K562 (cell line): Measurements from ENCODE around the gene ERMARD. TPM values are rescaled to one million over a fixed set of nuclear protein-coding genes. Genes with fewer than 3 reads are reported as not detected.

Experiments used
- BCLAF1 ChIP-seq, 2 experiments: fragments of 450-650 bp in 1 of 2; IDR thresholded peaks; 2 replicates each; pipeline ENCODE4 v1.6.1; 2011 to 2017; ENCODE audit warnings: low read depth in 2 of 2, antibody characterized with exemption in 1 of 2, borderline replicate concordance in 1 of 2, low read length in 1 of 2, mild to moderate bottlenecking in 1 of 2, mixed read lengths in 1 of 2; ENCODE audit not compliant: control insufficient read depth in 1 of 2
- BRCA1 ChIP-seq, 2 experiments: fragments of 450-650 bp in 1 of 2; sonication (generic) in 1 of 2; formaldehyde crosslinking in 1 of 2; IDR thresholded peaks; 2 replicates each; pipeline versions ENCODE4 v1.5.0 to v1.6.1; 2017 to 2020; ENCODE audit warnings: mild to moderate bottlenecking in 1 of 2, missing genetic modification reagents in 1 of 2
- ELF4 ChIP-seq: fragments of 450-650 bp; formaldehyde crosslinking; IDR thresholded peaks from 2 replicates; pipeline ENCODE4 v1.4.0; 2022; ENCODE audit warnings: missing genetic modification characterization
- EP400 ChIP-seq: fragments of 450-650 bp; IDR thresholded peaks from 2 replicates; pipeline ENCODE4 v1.6.1; 2017; ENCODE audit warnings: antibody characterized with exemption, mild to moderate bottlenecking, moderate library complexity
- ETV6 ChIP-seq, 3 experiments: fragments of 150-350 bp in 1 of 3; sonication (generic) in 1 of 3; formaldehyde crosslinking in 1 of 3; IDR thresholded peaks; 2 replicates each; pipeline versions ENCODE4 v1.6.1 to v1.8.0; 2014 to 2022; ENCODE audit warnings: borderline replicate concordance in 2 of 3, low read depth in 2 of 3, antibody characterized with exemption in 1 of 3, low read length in 1 of 3, mild to moderate bottlenecking in 1 of 3, missing genetic modification reagents in 1 of 3
- EWSR1 ChIP-seq: fragments of 450-650 bp; IDR thresholded peaks from 2 replicates; pipeline ENCODE4 v1.6.1; 2018; ENCODE audit warnings: borderline replicate concordance, mild to moderate bottlenecking, low read depth, moderate library complexity; ENCODE audit not compliant: partially characterized antibody
- MAFG ChIP-seq: fragments of 450-650 bp; conservative IDR thresholded peaks from 2 replicates; pipeline ENCODE4 v1.6.1; 2016; ENCODE audit warnings: missing genetic modification characterization, missing compliant biosample characterization
- MEIS2 ChIP-seq: fragments of 450-650 bp; IDR thresholded peaks from 2 replicates; pipeline ENCODE4 v1.6.1; 2014; ENCODE audit warnings: mild to moderate bottlenecking; ENCODE audit not compliant: partially characterized antibody
- MYC ChIP-seq, 2 experiments: fragments of 250-450 bp in 1 of 2; sonication (Bioruptor Pico) in 1 of 2; IDR thresholded peaks; 2 replicates each; pipeline versions ENCODE4 v1.5.1 to v1.6.1; 2012 to 2021; ENCODE audit warnings: low read depth in 2 of 2, borderline replicate concordance in 1 of 2, improper control_type of control experiment in 1 of 2, low read length in 1 of 2, mild to moderate bottlenecking in 1 of 2, moderate library complexity in 1 of 2
- NFRKB ChIP-seq: fragments of 450-650 bp; IDR thresholded peaks from 2 replicates; pipeline ENCODE4 v1.6.1; 2016; ENCODE audit warnings: low read depth
- NR2C1 ChIP-seq, 2 experiments: fragments of 450-650 bp; IDR thresholded peaks; 2 replicates each; pipeline ENCODE4 v1.6.1; 2017; ENCODE audit warnings: mild to moderate bottlenecking in 2 of 2, antibody characterized with exemption in 1 of 2, inconsistent platforms in 1 of 2, missing compliant biosample characterization in 1 of 2, missing genetic modification characterization in 1 of 2
- SFPQ ChIP-seq: fragments of 200-400 bp; formaldehyde crosslinking; IDR thresholded peaks from 2 replicates; pipeline ENCODE4 v1.6.1; 2017; ENCODE audit warnings: mild to moderate bottlenecking, low read depth, low read length, moderate library complexity
- SMAD4 ChIP-seq: fragments of 250-450 bp; sonication (Bioruptor Pico); conservative IDR thresholded peaks from 2 replicates; pipeline ENCODE4 v1.8.0; 2021; ENCODE audit warnings: inconsistent platforms, mild to moderate bottlenecking, moderate library complexity
- ZEB2 ChIP-seq: fragments of 450-650 bp; IDR thresholded peaks from 2 replicates; pipeline ENCODE4 v1.6.1; 2016
- ZNF232 ChIP-seq: sonication (generic); formaldehyde crosslinking; IDR thresholded peaks from 2 replicates; pipeline ENCODE4 v1.8.0; 2022; ENCODE audit warnings: mild to moderate bottlenecking, missing genetic modification reagents
- ZNF253 ChIP-seq: fragments of 250-450 bp; sonication (Bioruptor Pico); conservative IDR thresholded peaks from 2 replicates; pipeline ENCODE4 v1.6.1; 2021; ENCODE audit warnings: mild to moderate bottlenecking
- ZNF277 ChIP-seq: fragments of 250-450 bp; sonication (Bioruptor Pico); IDR thresholded peaks from 2 replicates; pipeline ENCODE4 v1.8.0; 2022; ENCODE audit warnings: inconsistent platforms, mild to moderate bottlenecking, moderate library complexity, borderline replicate concordance
- ZNF282 ChIP-seq: sonication (generic); formaldehyde crosslinking; IDR thresholded peaks from 2 replicates; pipeline ENCODE4 v1.8.1; 2023; ENCODE audit warnings: missing genetic modification reagents
- polyA plus RNA-seq, 8 experiments: library from polyadenylated mRNA; depleted of rRNA in 4 of 8; stranded (reverse) in 5 of 8; unstranded in 3 of 8; fragments of >200 nt; fragmentation: Nextera tagmentation in 2 of 8; fragmentation: Illumina TruSeq in 1 of 8; extraction: Ambion mirVana in 2 of 8; extraction: Trizol in 1 of 8; gene quantifications; 2 replicates each; pipeline versions ENCODE4 v1.2.1 to v1.2.3, GENCODE V29; 2011 to 2014; ENCODE audit warnings: inconsistent platforms in 1 of 8, missing spikeins in 1 of 8
- total RNA-seq, 7 experiments: library from RNA; depleted of rRNA in 6 of 7; stranded (reverse); fragments of >200 nt in 6 of 7; fragmentation: Illumina TruSeq in 2 of 7; extraction: Trizol in 2 of 7; gene quantifications; 2 replicates each; pipeline versions ENCODE4 v1.2.1 to v1.2.3, GENCODE V29; 2011 to 2021; ENCODE audit warnings: low replicate concordance in 1 of 7

ERMARD gene
- total and polyA plus RNA-seq, 9 of the 15 experiments (the other 6 are each of a cell fraction or from before 2014, with no cell fraction given), result 14.5 to 68.6 (median 27.7) TPM

DNA sequence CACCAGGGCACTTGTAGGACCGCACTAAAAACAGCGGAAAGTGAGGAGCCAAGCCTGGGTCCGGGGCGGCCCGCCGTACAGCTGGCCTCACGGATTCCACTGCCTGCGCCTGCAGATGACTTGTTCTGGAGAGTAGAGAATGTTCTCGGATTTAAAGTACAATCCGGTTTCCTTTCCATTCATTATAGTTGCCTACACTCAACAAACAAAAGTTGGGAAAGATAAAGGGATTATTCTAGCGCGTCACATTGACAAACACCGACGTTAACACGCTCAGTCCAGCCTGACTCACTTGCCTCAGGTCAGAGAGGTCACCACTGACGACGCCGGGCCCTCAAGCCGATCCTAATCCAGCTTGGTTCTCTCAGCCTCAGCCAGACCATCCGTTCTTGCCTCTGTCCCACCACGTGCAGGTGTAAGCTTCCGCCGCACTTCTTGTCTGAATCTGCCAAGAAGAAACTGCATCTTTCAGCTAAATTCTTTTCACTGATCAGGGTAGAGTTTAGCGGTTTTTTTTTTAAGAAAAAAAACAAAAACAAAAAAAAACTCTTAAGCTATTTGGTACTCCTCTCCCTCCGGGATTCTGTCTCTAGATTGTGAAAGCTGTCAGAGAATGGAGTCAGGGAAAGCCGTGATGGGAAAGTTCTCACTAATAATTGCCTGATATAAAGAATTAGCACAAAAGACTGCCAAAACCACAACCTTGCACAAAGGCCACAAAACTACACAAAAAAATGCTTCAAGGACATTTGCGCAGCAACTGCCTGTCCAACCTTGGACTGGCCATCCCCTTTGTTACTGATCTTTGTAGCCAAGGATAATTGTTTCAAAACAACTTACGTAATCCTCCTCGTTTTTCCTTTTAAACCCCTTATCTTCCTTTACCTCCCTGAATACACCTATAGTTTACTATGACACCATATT, 26.0 kb upstream of the ERMARD start (continued):
- no peak for TF ChIP-seq BCLAF1 (IDR thresholded peaks at IDR 0.05; ENCODE audit: borderline replicate concordance in 1 of 2, control insufficient read depth in 1 of 2, low read depth in 2 of 2, low read length in 1 of 2)
- TF ChIP-seq NFRKB, result peak; percentile 73; the same call in 1 of the 2 replicates
- TF ChIP-seq SFPQ, result no peak
- peak; percentile 53 for TF ChIP-seq MYC (IDR thresholded peaks at IDR 0.05; ENCODE audit: low read depth, low read length)
- TF ChIP-seq MYC (CRISPR knock-in tag; IDR thresholded peaks at IDR 0.05; ENCODE audit: borderline replicate concordance, low read depth), result peak; percentile 75; the same call in 1 of the 2 replicates
- TF ChIP-seq ETV6 (IDR thresholded peaks at IDR 0.05; ENCODE audit: borderline replicate concordance in 1 of 2, low read depth in 2 of 2, low read length in 1 of 2), result no peak
- no peak for TF ChIP-seq ETV6 (CRISPR knock-in tag; IDR thresholded peaks at IDR 0.05; ENCODE audit: borderline replicate concordance)
- TF ChIP-seq ZNF232 (CRISPR knock-in tag), result 0 out of 2 replicates have a peak, but pooled peaks have one; percentile 33
- TF ChIP-seq EP400, result peak; percentile 54
- no peak for TF ChIP-seq ZNF282 (CRISPR knock-in tag)
- peak; percentile 49; the same call in 1 of the 2 replicates for TF ChIP-seq NR2C1 (IDR thresholded peaks at IDR 0.05)
- TF ChIP-seq NR2C1 (tag; IDR thresholded peaks at IDR 0.05), result peak; percentile 75; the same call in 1 of the 2 replicates
- TF ChIP-seq EWSR1, result no peak
- peak; percentile 79; the same call in 1 of the 2 replicates for TF ChIP-seq SMAD4 (CRISPR knock-in tag)
- no peak for TF ChIP-seq ELF4 (CRISPR knock-in tag)
- no peak for TF ChIP-seq MAFG
- TF ChIP-seq ZEB2, result 0 out of 2 replicates have a peak, but pooled peaks have one; percentile 27
- TF ChIP-seq ZNF253 (CRISPR knock-in tag), result no peak
- TF ChIP-seq BRCA1 (IDR thresholded peaks at IDR 0.05), result no peak
- TF ChIP-seq BRCA1 (CRISPR knock-in tag; IDR thresholded peaks at IDR 0.05), result no peak
- peak; percentile 72 for TF ChIP-seq MEIS2
- no peak for TF ChIP-seq ZNF277
